ENCODE data around the gene MAST3. TPM values are rescaled to one million over a fixed set of nuclear protein-coding genes. Genes with fewer than 3 reads are reported as not detected.

Gene MAST3
- total RNA-seq, 1 experiment from 2014 or later = 10.4 TPM

DNA sequence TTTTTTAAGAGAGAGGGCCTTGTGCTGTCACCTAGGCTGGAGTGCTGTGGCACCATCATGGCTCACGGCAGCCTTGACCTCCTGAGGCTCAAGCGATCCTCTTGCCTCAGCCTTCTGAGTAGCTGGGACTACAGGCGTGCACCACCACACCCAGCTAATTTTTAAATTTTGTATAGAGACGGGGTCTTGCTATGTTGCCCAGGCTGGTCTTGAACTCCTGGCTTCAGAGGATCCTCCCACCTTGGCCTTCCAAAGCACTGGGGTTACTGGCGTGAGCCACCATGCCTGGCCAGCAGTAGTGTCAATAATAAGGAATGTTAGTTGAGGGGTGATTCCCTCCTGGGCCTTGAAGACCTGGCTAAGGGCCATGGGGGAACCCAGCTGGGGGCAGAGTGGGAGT, 23.6 kb downstream of the MAST3 start:
- Mint-ChIP-seq H3K27ac (no peak overlapping the region), H3K9me3 (no peaks in the 10 kb centered on the region; a peak in 1 of 5 replicates), H3K36me3 (ENCODE audit: insufficient read depth in 1 of 3, low read depth in 3 of 3) (peaks cover 6 to 26% (median 21%) of the 10 kb centered on the region in 3 experiments; a peak in 6 of 7 replicates), H3K4me1 (peaks cover 24 to 29% of the 10 kb centered on the region in 2 experiments), H3K27me3 (ENCODE audit: low read depth) (peaks cover 4% of the 10 kb centered on the region; the same call in 1 of the 2 replicates), H3K4me3 (no peak overlapping the region)
- Histone ChIP-seq H3K23ac (ENCODE audit: insufficient read length, low read depth, low read length) (no peak overlapping the region), H4K5ac (ENCODE audit: insufficient read length, low read depth, low read length) (no peak overlapping the region), H3K4ac (ENCODE audit: low read depth, low read length) (no peak overlapping the region), H2BK120ac (ENCODE audit: low read depth, low read length, poor library complexity, severe bottlenecking) (no peak overlapping the region), H3K9ac (ENCODE audit: extremely low read depth, insufficient read length, low read length) (no peak overlapping the region), H2AFZ (ENCODE audit: low read length) (no peak overlapping the region), H3K79me2 (ENCODE audit: insufficient read depth, low read length) (no peaks in the 10 kb centered on the region), H4K8ac (replicated peaks; ENCODE audit: insufficient read length, low read depth, low read length) (no peak overlapping the region), H3K9me3 (ENCODE audit: control insufficient read depth, low read depth, low read length) (no peaks in the 10 kb centered on the region), H3K4me1 (ENCODE audit: insufficient read depth, low read length) (no peaks in the 10 kb centered on the region; the same call in 1 of the 2 replicates), H3K56ac (ENCODE audit: insufficient read length, low read depth, low read length) (no peak overlapping the region), H3K4me2 (ENCODE audit: insufficient read depth, insufficient read length, low read length) (no peak overlapping the region), H3T11ph (ENCODE audit: low read length) (no peak overlapping the region), H3K27ac (ENCODE audit: insufficient read length, low read depth, low read length) (no peak overlapping the region), H4K91ac (ENCODE audit: insufficient read length, low read depth, low read length) (no peak overlapping the region), H3K14ac (ENCODE audit: insufficient read depth, low read length) (no peak overlapping the region), H2BK15ac (ENCODE audit: low read depth, low read length) (no peak overlapping the region), H2AK5ac (ENCODE audit: insufficient read length, low read length) (no peak overlapping the region), H3K18ac (ENCODE audit: insufficient read length, low read depth, low read length) (no peak overlapping the region), H2BK5ac (ENCODE audit: insufficient read length, low read length) (no peak overlapping the region), H3K27me3 (ENCODE audit: insufficient read depth, low read length) (no peaks in the 10 kb centered on the region), H4K20me1 (ENCODE audit: control insufficient read depth, insufficient read depth, insufficient read length) (peaks cover 4% of the 10 kb centered on the region), H2BK20ac (ENCODE audit: low read depth, low read length, poor library complexity, severe bottlenecking) (no peak overlapping the region), H3K79me1 (ENCODE audit: insufficient read depth, low read depth, low read length, poor library complexity, severe bottlenecking) (no peaks in the 10 kb centered on the region), H3K23me2 (ENCODE audit: insufficient read length, low read depth, low read length, poor library complexity, severe bottlenecking) (peaks cover 3% of the 10 kb centered on the region), H2BK12ac (ENCODE audit: insufficient read length, low read depth, low read length) (no peak overlapping the region)
- WGBS (ENCODE audit: extremely low coverage, insufficient read length, low lambda C conversion rate) = no CpG with 5 or more reads among the region's 5 CpGs
- TF ChIP-seq CTCF (conservative IDR thresholded peaks at IDR 0.05) = no peak
- no peak for DNase-seq

Measured in H9 (cell line).